Skin epidermis (tissue), 12 donors: ENCODE measurements around the gene TNFSF10.

Experiments used
- H3K27ac ChIP-seq, 21 experiments: fragments of 200-600 bp; sonication (generic) in 11 of 21; one replicate each; pipeline ENCODE4 v1.5.0; 2020; ENCODE audit warnings: mild to moderate bottlenecking in 3 of 21, inconsistent platforms in 2 of 21, moderate library complexity in 2 of 21
- H3K4me3 ChIP-seq, 7 experiments: fragments of 200-600 bp; sonication (generic) in 2 of 7; one replicate each; pipeline ENCODE4 v1.5.0; 2020; ENCODE audit warnings: inconsistent platforms in 2 of 7, mild to moderate bottlenecking in 2 of 7, moderate library complexity in 1 of 7

The TNFSF10 gene

DNA sequence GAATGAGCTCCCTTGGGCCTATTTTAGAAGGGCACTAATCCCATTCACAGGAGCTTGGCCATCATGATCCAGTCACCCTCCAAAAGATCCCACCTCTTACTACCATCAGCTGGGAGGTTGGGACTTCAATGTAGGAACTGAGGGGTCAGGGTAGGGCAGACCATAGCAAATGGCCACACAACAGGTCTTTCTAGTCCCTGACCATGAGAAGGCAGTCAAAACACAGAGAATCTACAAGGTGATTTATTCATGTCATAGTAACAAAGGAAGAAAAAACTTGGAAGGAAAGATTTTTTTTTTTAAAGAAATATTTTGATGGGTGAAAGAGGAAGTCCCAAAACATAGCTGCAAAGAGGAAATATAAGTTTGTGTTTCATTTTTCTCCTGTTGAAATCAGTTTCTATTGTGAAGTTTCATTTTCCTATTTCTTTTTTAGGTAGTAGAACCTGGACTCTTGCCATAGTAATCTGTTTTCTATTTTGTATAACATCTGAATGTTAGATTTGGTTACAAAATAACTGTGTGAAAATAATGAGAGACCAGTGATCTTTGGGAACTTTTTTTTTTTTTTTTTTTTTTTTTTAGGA lies 23.5 kb upstream of the TNFSF10 start:
- peak overlapping the region in 20 of 21 experiments; percentile 40 to 92 (median 74) for H3K27ac ChIP-seq
- no peak overlapping the region for H3K4me3 ChIP-seq

- H3K27ac ChIP-seq, result peak overlapping the region in 20 of 21 experiments; percentile 40 to 92 (median 72)
- H3K4me3 ChIP-seq, result no peak overlapping the region
These were observed 22.9 kb upstream of the TNFSF10 start for GRCh38 chr3:172546105-172546504.

DNA sequence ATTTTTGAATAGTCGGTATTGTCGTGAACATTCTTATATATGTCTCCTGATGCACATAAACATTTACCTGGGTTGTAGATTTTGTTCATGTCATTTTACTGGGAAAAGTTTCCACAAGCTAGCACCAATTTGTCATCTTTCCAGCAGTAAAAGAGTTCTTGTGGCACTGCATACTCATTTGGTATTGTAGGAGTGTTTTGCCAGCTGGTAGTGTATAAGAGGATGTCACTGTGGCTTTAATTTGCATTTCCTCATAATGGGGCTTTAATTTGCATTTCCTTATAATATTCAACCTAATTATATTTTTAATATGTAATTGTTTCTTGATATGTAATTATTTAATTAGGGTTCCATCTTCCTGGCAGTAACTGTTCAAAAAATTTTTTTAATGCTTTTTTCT lies 21.2 kb upstream of the TNFSF10 start:
- peak overlapping the region in 3 of 21 experiments; percentile 13 to 79 (median 42) for H3K27ac ChIP-seq
- no peak overlapping the region for H3K4me3 ChIP-seq

DNA sequence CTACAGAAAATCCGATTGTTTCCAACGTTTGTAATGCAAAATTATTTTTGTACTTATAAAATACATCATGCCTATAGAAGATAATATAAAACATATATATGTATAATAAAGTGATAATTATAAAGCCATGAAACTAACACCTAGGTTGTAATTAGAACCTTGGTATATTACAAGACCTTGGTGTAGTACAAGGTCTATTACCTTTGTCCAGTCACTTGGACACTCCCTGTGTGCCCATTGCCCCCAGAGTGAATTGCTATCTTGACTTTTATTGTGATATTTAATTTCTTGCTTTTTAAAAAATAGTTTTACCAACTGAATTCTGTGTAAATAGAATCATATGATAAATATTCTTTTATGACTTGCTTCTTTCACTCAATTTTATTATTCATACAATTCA lies 20.7 kb upstream of the TNFSF10 start:
- H3K4me3 ChIP-seq, result no peak overlapping the region
- H3K27ac ChIP-seq, result peak overlapping the region in 4 of 21 experiments; percentile 24 to 79 (median 47)

GRCh38 chr3:172543419-172543818 lies 20.2 kb upstream of the TNFSF10 start:
- peak overlapping the region in 6 of 21 experiments; percentile 4 to 79 (median 19) for H3K27ac ChIP-seq
- H3K4me3 ChIP-seq, result no peak overlapping the region

DNA sequence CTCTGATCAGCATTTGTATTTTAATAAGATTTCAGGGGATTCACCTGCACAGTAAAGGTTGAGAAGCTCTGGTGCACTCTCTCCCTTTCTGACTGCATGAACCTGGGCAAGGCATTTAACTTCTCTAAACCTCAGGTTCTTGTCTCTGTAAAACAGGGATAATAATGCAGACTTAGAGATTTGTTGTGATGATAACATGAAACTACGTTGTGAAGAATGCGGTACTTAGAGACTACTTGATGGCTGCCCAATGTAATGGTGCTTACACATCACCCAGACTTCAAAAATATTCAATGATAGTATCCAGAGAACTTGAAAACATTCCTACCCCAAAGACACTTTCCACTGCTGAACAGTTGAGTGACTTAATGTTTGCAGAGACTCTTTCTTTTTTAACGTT lies 19.8 kb upstream of the TNFSF10 start:
- Histone ChIP-seq H3K4me3 (no peak overlapping the region), H3K27ac (peak overlapping the region in 8 of 21 experiments; percentile 4 to 79 (median 35))

DNA sequence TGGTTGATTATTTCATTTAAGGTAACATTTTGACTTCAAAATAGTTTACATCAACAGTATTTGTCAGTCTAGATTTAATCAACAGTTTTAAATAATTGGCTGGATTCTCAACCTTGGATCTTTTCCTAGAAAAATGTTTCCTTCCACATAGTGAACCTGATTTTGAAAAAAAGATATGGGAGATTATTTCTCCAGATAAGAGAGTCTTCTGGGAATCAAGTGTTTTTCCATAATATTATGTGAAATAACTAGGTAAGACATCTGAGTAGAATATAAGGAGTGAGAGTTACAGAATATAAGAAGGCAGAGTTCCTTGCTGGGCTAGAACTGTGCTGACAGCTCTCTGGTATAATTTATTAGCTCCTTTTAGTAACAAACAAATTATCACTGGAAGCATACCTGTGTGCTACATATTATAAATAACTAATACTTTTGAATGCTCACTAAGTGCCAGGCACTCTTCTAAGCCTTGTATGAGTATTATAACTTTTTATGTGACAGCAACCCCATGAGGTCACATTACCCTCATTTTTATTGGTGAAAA lies 18.8 kb upstream of the TNFSF10 start:
- no peak overlapping the region for H3K4me3 ChIP-seq
- peak overlapping the region in 10 of 21 experiments; percentile 3 to 79 (median 32) for H3K27ac ChIP-seq

DNA sequence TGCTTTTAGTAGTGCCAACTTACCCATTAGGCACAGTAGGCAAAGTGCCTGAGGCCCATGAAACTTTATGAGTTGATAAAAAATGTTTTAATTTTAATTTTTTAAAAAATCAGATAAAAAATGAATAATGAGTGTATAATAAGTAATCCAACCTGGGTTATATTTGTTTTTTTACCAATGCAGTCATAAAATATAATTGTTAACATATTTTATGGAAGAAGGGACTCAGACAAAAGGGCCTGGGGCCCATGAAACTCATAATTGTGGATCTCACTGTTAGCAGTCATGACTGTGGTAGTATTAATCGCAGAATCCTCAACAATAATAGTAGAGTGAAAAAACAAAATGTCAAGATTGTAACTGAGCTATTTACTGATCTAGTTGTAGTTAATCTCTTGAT lies 16.8 kb upstream of the TNFSF10 start:
- peak overlapping the region in 1 of 21 experiments; percentile 37 for H3K27ac ChIP-seq
- H3K4me3 ChIP-seq, result no peak overlapping the region

DNA sequence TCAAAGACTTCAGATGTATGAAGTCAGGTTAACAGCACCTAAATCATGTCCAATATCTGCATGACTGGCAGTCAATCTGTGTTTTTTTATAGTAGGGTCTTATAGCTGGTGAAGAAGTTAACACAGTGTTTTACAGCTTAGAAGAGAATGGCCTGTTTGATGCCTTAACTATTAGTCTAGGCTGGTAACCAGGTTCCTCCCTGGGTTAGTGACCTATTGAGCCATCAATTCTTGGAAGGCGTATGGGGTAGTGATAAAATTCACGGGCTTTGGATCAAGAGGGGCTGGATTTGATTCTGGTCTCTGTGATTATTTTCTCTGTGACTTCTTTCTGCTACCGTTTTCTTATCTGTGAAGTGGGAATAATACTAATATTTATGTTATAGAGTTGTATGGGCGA lies 16.0 kb upstream of the TNFSF10 start:
- Histone ChIP-seq H3K4me3 (no peak overlapping the region), H3K27ac (peak overlapping the region in 4 of 21 experiments; percentile 5 to 37 (median 18))

DNA sequence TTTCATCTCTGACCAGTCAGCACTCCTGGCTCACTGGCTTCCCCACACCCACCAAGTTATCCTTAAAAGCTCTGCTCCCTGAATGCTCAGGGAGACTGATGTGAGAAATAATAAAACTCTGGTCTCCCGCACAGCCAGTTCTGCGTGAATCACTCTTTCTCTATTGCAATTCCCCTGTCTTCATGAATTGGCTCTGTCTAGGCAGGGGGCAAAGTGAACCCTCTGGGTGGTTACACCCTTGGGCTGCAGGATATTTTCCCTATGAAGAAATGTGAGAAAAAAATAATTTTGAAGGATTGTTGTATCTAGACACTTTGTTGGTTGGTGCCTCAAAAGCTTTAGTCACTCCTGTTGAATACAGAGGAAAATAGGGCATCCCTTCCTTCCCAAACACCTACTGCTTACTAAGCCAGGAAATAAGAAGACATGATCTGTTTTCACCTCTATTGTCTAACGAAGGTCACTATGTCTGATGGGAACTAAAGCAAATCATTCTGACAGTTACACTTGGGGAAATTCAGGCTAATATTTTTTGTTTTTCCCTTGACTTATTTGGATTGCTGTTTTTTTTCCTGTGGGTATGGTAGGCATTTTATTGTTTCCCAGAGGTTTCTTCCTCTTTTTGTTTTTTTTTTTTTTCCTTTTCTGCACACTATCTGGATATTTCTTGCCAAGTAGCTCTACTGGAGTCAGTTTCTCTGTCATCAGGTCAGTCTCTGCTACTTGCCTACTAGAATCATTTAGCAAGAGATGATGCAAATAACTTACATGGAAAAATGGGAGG lies 15.3 kb upstream of the TNFSF10 start:
- H3K27ac ChIP-seq, result peak overlapping the region in 15 of 21 experiments; percentile 2 to 81 (median 62)
- H3K4me3 ChIP-seq, result no peak overlapping the region

- Histone ChIP-seq H3K27ac (peak overlapping the region in 17 of 21 experiments; percentile 2 to 81 (median 62)), H3K4me3 (no peak overlapping the region)
These were observed 14.4 kb upstream of the TNFSF10 start for GRCh38 chr3:172537507-172538158.

GRCh38 chr3:172536993-172537419 lies 13.8 kb upstream of the TNFSF10 start:
- Histone ChIP-seq H3K4me3 (no peak overlapping the region), H3K27ac (peak overlapping the region in 18 of 21 experiments; percentile 2 to 81 (median 62))

- H3K27ac ChIP-seq, result peak overlapping the region in 15 of 21 experiments; percentile 2 to 81 (median 65)
- H3K4me3 ChIP-seq, result no peak overlapping the region
These were observed 13.3 kb upstream of the TNFSF10 start for GRCh38 chr3:172536505-172536904.

DNA sequence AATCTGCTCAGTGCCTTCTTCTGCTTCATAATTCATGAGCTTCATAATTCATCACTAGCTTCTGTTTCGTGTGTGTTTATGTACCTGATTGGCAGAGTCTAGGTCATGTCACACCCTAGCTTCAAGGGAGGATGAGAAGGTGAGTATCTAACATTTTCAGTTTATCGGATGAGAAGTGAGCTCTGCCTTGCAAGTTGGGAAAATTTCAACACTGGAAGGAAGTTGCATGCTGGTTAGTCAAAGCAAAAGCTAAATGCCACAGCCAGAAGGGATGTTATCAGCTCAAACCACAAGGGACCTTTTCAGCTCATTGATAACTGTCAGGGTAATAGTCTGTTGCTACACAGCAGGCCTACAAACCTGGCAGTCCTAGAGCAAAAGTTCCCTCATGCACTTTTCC lies 7.3 kb upstream of the TNFSF10 start:
- peak overlapping the region in 6 of 21 experiments; percentile 1 to 67 (median 34) for H3K27ac ChIP-seq
- H3K4me3 ChIP-seq, result no peak overlapping the region

DNA sequence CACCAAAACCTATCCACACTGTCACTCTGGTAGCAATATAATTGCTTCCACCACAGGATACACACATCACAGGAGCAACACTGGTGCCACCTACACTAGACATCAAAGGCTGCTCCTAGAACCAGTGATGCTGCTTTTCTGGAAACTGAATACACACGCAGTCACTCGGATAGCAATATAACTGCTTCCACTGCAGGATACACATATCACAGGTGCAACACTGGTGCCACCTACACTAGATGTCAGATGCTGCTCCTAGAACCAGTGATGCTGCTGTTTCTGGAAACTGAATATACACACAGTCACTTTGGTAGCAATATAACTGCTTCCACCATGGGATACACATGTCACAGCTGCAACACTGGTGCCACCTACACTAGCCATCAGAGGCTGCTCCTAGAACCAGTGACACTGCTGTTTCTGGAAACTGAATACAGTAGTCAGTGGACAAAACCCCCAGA lies 6.9 kb upstream of the TNFSF10 start:
- H3K4me3 ChIP-seq, result no peak overlapping the region
- H3K27ac ChIP-seq, result peak overlapping the region in 5 of 21 experiments; percentile 18 to 67 (median 35)

- H3K4me3 ChIP-seq, result no peak overlapping the region
These were observed 5.4 kb upstream of the TNFSF10 start for GRCh38 chr3:172528677-172529076.

GRCh38 chr3:172527306-172527705 lies 4.1 kb upstream of the TNFSF10 start:
- no peak overlapping the region for H3K27ac ChIP-seq
- H3K4me3 ChIP-seq, result no peak overlapping the region

More at GRCh38 chr3:172528677-172529076, 5.4 kb upstream of the TNFSF10 start:
- no peak overlapping the region for H3K27ac ChIP-seq

- peak overlapping the region in 1 of 21 experiments; percentile 2 for H3K27ac ChIP-seq
- H3K4me3 ChIP-seq, result no peak overlapping the region
These were observed 1.9 kb upstream of the TNFSF10 start for GRCh38 chr3:172525116-172525613.

DNA sequence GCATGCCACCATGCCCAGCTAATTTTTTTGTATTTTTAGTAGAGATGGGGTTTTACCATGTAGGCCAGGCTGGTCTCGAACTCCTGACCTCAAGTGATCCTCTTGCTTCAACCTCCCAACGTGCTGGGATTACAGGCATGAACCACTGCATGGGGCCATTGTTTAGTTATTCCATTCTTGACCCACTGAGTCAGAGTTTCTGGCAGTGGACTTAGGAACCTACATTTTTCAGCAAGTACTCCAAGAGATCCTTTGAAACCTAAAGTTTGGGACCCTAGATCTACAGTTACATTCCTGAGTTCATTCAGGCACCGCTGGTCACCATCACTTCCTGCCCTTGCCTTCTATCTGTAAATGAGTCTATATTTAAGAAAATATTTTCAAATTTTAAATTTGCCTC lies 1.4 kb upstream of the TNFSF10 start:
- peak overlapping the region in 7 of 21 experiments; percentile 2 to 92 (median 86) for H3K27ac ChIP-seq
- no peak overlapping the region for H3K4me3 ChIP-seq
